ENCODE measurements around the gene RAB26.
"Not testable (repeated sequence)": the region's sequence is repeated elsewhere in the genome, so short reads cannot be mapped to it uniquely, and the experiment has no call there.

The RAB26 gene

GRCh38 chr16:2147981-2148671, at the start of gene RAB26:
Gene RAB26 (plus strand): TSS chr16:2148625. CDS start chr16:2148784, 159 bp downstream.
- DNase-seq (ENCODE audit: low spot score), result no peak

GRCh38 chr16:2101581-2101980, 46.8 kb upstream of the RAB26 start:
- DNase-seq (ENCODE audit: low spot score), result not testable (repeated sequence)

GRCh38 chr16:2102471-2102870, 46.0 kb upstream of the RAB26 start:
- no peak for DNase-seq (ENCODE audit: low spot score)

- not testable (repeated sequence) for DNase-seq (ENCODE audit: low spot score)
These were observed 44.0 kb upstream of the RAB26 start for GRCh38 chr16:2104464-2104863.

- DNase-seq (ENCODE audit: low spot score), result not testable (repeated sequence)
These were observed 43.1 kb upstream of the RAB26 start for GRCh38 chr16:2105291-2105690.

- DNase-seq (ENCODE audit: low spot score), result not testable (repeated sequence)
These were observed 42.7 kb upstream of the RAB26 start for GRCh38 chr16:2105769-2106168.

- not testable (repeated sequence) for DNase-seq (ENCODE audit: low spot score)
These were observed 42.2 kb upstream of the RAB26 start for GRCh38 chr16:2106211-2106610.

- not testable (repeated sequence) for DNase-seq (ENCODE audit: low spot score)
These were observed 41.2 kb upstream of the RAB26 start for GRCh38 chr16:2107121-2107790.

- DNase-seq (ENCODE audit: low spot score), result not testable (repeated sequence)
These were observed 40.7 kb upstream of the RAB26 start for GRCh38 chr16:2107791-2108125.

GRCh38 chr16:2108446-2109270, 39.8 kb upstream of the RAB26 start:
- DNase-seq (ENCODE audit: low spot score), result not testable (repeated sequence)

- DNase-seq (ENCODE audit: low spot score), result not testable (repeated sequence)
These were observed 39.2 kb upstream of the RAB26 start for GRCh38 chr16:2109271-2109580.

GRCh38 chr16:2109872-2110271, 38.6 kb upstream of the RAB26 start:
- not testable (repeated sequence) for DNase-seq (ENCODE audit: low spot score)

- not testable (repeated sequence) for DNase-seq (ENCODE audit: low spot score)
These were observed 38.0 kb upstream of the RAB26 start for GRCh38 chr16:2110332-2111008.

- DNase-seq (ENCODE audit: low spot score), result not testable (repeated sequence)
These were observed 37.4 kb upstream of the RAB26 start for GRCh38 chr16:2111009-2111353.

- not testable (repeated sequence) for DNase-seq (ENCODE audit: low spot score)
These were observed 36.8 kb upstream of the RAB26 start for GRCh38 chr16:2111412-2112335.

- DNase-seq (ENCODE audit: low spot score), result not testable (repeated sequence)
These were observed 35.8 kb upstream of the RAB26 start for GRCh38 chr16:2112539-2113106.

GRCh38 chr16:2114225-2114624, 34.2 kb upstream of the RAB26 start:
- not testable (repeated sequence) for DNase-seq (ENCODE audit: low spot score)

- DNase-seq (ENCODE audit: low spot score), result not testable (repeated sequence)
These were observed 33.4 kb upstream of the RAB26 start for GRCh38 chr16:2114885-2115590.

- no peak for DNase-seq (ENCODE audit: low spot score)
These were observed 32.8 kb upstream of the RAB26 start for GRCh38 chr16:2115591-2115973.

GRCh38 chr16:2116428-2116827, 32.0 kb upstream of the RAB26 start:
- not testable (repeated sequence) for DNase-seq (ENCODE audit: low spot score)
